Sigmoid colon (tissue), 4 donors: ENCODE measurements around the gene MAP4K1.
"Not testable (repeated sequence)": the region's sequence is repeated elsewhere in the genome, so short reads cannot be mapped to it uniquely, and the experiment has no call there.

Experiments
- EP300 ChIP-seq, 4 donors: sonication (generic); formaldehyde crosslinking; IDR thresholded peaks; one replicate each; pipeline ENCODE4 v1.6.1; 2017; ENCODE audit warnings: antibody characterized with exemption in 4 of 4
- POLR2A ChIP-seq, 2 donors: fragments of 450-650 bp; IDR thresholded peaks; one replicate each; pipeline ENCODE4 v1.6.1; 2016; ENCODE audit warnings: antibody characterized with exemption in 2 of 2, mild to moderate bottlenecking in 2 of 2, moderate library complexity in 2 of 2
- TF ChIP-seq, protein P1 (sequence below), 4 experiments: fragments of 450-650 bp in 3 of 4; fragments of 200-600 bp in 1 of 4; IDR thresholded peaks; one replicate each; pipeline ENCODE4 v1.5.1; 2016 to 2019; ENCODE audit warnings: antibody characterized with exemption in 4 of 4, mild to moderate bottlenecking in 3 of 4, moderate library complexity in 2 of 4

DNA sequence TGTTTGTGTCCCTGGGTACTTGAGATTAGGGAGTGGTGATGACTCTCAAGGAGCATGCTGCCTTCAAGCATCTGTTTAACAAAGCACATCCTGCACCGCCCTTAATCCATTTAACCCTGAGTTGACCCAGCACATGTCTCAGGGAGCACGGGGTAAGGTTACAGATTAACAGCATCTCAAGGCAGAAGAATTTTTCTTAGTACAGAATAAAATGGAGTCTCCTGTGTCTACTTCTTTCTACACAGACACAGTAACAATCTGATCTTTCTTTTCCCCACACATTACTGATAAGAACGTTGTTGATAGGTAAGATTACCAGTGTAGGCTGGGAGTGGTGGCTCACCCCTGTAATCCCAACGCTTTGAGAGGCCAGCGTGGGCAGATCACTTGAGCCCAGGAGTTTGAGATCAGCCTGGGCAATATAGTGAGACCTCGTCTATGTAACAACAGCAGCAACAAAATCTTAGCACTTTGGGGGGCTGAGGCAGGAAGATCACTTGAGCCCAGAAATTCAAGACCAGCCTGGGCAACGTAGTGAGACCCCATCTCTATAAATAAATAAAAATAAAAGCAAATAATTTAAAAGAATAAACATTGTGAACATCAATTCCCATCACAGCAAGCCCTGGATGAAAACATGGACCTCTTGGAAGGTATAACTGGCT lies 14.2 kb upstream of the MAP4K1 start:
- TF ChIP-seq EP300, POLR2A (IDR thresholded peaks at IDR 0.05): not testable (repeated sequence)
- TF ChIP-seq, protein P1, sequence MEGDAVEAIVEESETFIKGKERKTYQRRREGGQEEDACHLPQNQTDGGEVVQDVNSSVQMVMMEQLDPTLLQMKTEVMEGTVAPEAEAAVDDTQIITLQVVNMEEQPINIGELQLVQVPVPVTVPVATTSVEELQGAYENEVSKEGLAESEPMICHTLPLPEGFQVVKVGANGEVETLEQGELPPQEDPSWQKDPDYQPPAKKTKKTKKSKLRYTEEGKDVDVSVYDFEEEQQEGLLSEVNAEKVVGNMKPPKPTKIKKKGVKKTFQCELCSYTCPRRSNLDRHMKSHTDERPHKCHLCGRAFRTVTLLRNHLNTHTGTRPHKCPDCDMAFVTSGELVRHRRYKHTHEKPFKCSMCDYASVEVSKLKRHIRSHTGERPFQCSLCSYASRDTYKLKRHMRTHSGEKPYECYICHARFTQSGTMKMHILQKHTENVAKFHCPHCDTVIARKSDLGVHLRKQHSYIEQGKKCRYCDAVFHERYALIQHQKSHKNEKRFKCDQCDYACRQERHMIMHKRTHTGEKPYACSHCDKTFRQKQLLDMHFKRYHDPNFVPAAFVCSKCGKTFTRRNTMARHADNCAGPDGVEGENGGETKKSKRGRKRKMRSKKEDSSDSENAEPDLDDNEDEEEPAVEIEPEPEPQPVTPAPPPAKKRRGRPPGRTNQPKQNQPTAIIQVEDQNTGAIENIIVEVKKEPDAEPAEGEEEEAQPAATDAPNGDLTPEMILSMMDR (IDR thresholded peaks at IDR 0.05), result not testable (repeated sequence)
